ENCODE results near the gene UBE2H.

GRCh38 chr7:129990403-129991192 lies 37.8 kb upstream of the UBE2H start:
- no peak for TF ChIP-seq POLR2A (IDR thresholded peaks at IDR 0.05; ENCODE audit: extremely low read depth, insufficient read length)
- no peak for TF ChIP-seq CTCF (IDR thresholded peaks at IDR 0.05; ENCODE audit: low read depth, low read length)
- TF ChIP-seq, protein P1, sequence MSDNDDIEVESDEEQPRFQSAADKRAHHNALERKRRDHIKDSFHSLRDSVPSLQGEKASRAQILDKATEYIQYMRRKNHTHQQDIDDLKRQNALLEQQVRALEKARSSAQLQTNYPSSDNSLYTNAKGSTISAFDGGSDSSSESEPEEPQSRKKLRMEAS (IDR thresholded peaks at IDR 0.05; ENCODE audit: low read depth, low read length): no peak

Measured in NB4 (cell line).